NCI-H1105 (cell line): ENCODE measurements around the gene CYP46A1.

Experiments
- DNase-seq: peaks from one replicate; lab custom pipeline; 2025; lab: John Stamatoyannopoulos, UW

Gene CYP46A1

GRCh38 chr14:99715266-99716000 is 31.3 kb downstream of the CYP46A1 start:
- no peak for DNase-seq

- DNase-seq, result no peak
Observed at GRCh38 chr14:99716091-99716849, 32.2 kb downstream of the CYP46A1 start.

GRCh38 chr14:99716850-99717681 is 33.0 kb downstream of the CYP46A1 start:
- no peak for DNase-seq

DNA sequence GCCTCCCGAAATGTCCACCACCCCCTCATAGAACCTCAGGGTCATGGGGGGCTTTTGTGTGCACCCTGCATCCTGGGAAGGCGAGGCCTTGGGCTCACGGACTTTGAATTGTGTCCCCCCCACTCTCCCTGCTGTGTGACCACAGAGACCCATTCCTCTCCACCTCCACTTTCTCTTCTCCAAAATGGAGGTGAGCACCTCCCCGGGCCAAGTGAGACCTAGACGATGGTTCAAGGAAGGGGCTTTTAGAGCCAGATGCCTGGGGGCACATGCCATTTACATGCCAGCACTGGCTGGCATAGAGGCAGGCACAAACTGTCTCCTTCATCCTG is 33.5 kb downstream of the CYP46A1 start:
- no peak for DNase-seq

DNA sequence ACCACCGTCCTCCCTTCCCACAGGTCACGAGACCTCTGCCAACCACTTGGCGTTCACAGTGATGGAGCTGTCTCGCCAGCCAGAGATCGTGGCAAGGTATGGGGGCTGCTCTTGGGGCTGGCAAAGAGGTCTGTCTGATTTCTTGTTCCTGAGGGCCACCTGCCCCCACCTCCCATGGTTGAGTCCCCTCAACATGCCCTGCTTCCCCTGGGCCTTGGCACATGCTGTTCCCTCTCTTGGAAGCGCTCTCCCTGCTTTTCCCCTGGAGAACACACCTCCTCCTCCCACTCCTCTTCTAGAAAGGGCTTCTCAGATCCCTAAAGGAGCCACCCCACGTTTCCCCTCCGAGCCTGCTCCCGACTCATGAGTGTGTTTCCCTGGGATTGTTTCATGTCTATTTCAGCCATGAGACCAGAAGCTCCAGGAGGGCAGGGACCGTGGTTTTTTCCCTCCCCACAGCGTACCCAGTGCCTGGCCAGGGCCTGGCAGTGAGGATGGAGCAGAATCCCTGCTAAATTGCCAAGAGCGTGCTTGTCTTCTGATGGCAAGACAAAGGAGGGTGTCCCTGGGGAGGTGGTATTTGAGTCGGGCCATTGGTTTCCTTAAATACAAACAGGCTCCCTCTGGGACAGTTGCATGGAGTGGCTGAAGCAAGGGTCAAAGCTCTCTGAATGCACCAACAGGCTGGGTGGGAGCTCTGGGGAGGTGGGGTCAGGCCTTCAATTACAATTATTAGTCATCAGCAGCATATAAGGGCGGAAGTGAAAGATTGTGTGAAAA is 34.1 kb downstream of the CYP46A1 start:
- DNase-seq, result no peak

GRCh38 chr14:99718811-99719192 is 34.7 kb downstream of the CYP46A1 start:
- DNase-seq, result no peak

DNA sequence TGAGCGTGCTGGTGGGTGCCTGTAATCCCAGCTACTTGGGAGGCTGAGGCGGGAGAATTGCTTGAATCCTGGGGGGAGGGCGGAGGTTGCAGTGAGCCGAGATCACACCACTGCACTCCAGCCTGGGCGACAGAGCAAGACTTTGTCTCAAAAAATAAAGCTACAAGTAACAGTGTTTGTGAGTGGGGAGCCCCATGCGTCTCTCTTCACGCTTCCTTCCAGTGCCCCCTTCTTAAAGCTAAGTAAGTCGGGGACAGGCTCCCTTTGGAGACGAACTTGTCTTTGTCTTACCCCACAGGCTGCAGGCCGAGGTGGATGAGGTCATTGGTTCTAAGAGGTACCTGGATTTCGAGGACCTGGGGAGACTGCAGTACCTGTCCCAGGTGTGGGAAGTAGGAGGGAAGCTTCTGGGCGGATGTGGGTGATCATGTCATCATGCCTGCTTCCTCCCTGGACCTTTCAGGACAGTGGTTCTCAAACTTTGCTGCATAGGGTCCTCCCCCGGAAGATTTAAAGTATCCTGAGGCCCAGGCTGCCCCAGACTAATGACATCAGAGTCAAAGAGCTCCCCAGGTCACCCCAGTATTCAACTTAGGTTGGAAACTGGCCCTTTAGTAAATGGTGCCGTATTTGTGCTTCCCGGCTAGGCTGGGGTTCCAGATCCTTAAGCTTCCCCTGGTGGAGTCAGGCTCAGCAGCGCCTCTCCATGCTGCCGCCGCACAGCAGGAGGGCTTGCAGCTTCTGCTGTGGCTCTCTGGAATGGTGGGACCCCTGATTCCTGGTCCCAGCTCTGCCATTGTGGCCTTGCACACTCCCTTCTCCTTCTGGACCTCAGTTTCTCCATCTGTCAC is 37.1 kb downstream of the CYP46A1 start:
- no peak for DNase-seq

DNA sequence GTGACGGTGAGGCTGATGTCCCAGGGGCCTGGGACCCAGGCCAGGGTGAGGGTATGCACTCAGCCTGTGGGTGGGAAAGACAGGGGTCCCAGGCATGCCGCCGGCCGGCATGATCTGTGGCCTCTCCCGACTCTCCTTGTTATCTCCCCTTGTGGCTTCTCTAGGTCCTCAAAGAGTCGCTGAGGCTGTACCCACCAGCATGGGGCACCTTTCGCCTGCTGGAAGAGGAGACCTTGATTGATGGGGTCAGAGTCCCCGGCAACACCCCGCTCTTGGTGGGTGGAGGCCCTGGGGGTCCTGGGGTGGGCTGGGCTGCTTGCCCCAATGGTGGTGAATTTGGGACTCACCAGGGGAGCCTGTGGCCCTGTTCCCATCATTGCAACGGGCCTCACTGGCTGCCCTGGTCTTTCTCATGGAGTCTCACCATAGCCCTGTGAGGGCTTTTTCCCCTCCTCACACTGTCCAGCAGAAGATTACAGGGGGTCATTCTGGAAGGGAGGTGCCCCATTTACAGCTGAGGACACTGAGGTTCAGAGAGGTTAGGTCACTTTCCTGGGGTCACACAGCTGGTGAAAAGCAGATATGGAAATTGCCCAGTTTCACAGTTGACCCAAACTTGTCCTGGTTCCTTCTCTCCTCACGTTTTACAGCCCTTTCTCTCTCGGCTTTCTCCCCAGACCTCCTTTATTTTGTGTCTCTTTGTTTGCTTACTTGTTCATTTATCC is 37.9 kb downstream of the CYP46A1 start:
- DNase-seq, result no peak

DNA sequence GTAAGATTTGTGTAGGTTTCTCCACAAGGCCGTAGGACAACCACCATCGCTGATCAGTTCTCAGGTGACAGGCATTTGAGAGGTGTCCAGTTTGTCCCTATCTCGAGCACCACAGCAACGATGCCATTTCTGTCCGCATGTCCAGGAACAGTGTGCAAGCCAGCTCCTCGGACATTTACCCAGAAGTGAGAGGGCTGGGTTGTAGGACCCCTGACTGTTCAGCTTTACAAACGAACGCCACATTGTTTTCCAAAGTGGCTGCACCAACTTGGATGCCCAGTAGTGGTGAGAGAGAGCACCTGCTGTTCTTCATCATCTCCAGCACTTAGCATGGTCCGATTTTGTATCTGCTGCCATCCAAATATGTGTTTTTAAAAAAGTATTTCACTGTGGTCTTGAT is 38.6 kb downstream of the CYP46A1 start:
- no peak for DNase-seq

DNA sequence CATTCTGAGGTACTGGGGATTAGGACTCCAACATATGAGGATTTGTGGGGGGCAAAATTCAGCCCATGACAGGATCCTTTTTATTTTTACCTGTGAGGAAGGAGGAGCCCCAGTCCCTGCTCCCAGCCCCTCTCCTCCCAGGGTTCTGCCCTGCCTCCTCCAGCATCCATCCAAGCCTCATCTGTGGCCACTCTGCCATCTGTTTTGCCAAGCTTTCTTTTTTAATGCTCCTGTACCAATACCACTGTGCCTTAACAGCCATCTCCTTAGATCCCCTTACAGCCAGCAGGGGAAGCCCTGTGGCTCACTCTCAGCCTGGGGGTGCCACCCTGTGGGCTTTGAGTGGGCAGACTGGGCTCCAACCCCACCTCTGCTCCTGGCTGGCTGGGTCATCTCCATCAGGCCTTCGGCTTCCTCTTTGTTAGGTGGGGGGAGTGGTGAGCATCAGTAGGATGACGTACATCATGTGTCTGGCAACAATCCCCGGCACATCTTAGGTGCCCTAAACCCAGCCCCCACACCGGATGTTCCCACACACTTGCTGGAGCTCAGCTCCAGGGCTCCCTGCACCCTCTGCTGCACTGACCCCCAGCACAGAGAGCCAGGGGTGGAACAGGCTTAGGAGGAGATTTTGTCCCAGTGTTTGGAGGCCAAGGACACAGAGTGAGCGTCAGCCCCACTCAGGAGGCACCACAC is 40.2 kb downstream of the CYP46A1 start:
- no peak for DNase-seq

- DNase-seq, result no peak
Observed at GRCh38 chr14:99724939-99725773, 41.1 kb downstream of the CYP46A1 start.

DNA sequence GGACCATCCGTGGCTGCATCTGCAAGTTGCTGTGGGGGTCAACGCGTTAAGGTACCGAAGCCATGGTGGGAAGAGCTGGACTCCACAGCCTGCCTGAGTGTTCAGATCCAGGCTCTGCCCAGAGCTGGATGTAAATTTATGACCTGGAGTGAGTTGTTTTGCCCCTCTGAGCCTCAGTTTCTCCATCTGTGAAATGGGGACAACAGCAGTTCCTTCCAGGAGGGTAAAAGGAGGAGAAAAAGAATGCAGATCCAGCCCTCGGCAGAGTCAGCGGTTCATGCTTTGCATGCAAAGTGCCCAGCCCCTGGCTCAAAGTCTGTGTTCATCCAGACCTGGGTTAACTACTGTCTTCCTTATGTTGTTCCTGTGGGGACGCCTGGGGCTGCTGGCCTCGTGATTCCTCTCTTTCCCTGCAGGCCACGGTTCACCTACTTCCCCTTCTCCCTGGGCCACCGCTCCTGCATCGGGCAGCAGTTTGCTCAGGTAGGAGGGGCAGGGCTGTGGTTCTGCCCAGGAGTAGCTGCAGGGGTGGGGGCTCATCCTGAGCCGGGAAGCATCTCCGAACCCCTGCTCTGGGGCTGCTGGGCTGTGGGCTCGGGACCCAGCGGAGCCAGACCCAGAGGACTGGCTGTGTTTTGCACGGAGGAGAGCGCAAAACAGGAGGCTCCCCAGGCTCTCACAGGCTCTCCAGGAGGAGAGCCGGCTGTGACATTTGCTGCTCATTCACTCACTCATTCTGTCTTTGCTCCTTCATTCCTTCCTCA is 41.9 kb downstream of the CYP46A1 start:
- DNase-seq, result no peak

DNA sequence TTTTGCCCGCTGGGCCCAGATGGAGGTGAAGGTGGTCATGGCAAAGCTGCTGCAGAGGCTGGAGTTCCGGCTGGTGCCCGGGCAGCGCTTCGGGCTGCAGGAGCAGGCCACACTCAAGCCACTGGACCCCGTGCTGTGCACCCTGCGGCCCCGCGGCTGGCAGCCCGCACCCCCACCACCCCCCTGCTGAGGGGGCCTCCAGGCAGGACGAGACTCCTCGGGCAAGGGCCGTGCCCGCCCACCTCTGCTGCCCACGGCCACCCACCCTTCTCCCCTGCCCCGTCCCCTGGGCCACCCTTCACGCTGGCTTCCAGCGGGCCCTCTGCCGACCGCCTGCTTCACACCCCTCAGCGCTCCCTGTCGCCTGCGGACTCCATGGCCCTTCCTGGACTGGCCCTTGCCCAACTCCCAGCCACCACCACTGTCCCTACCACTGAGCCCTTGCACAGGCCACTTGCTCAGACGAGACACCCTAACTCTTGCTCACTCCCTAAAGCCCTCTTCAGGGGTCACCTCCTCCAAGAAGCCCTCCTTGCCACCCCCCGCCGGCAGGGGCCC is 42.5 kb downstream of the CYP46A1 start:
- DNase-seq, result no peak

DNA sequence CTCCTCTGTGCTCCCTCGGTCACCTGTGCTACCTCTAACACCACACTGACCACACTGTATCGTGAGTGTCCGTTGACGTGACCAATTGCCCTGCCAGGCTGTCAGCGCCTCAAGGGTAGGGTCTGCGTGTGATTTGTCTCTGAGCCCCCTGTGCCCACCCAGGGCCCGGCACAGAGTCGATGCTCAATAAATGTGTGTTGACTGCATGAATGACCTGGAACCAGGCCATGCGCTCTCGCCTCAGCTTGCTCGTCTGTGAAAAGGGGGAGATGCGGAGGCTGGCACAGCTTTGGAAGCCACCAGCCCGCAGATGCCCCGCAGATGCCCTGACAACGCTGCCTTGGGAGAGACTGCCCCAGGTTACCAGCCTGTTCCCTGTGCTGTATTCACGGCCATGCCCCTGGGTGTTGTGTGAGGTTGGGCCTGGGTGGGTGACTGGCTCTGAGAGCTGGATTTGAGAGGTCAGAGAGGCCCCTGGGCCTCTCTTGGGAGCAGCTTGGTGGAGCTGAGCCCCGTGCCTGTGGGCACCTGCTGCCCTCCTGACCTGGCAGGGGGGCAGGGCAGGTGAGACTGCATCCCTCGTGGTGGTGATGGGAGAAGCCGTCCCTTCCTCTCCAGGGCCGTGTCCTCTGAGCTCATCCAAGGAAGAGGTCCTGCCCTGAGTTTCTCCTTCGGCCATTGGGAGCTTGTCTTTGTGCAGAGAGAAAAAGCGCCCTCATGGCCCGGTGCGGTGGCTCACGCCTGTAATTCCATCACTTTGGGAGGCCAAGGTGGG is 43.2 kb downstream of the CYP46A1 start:
- DNase-seq, result no peak

DNA sequence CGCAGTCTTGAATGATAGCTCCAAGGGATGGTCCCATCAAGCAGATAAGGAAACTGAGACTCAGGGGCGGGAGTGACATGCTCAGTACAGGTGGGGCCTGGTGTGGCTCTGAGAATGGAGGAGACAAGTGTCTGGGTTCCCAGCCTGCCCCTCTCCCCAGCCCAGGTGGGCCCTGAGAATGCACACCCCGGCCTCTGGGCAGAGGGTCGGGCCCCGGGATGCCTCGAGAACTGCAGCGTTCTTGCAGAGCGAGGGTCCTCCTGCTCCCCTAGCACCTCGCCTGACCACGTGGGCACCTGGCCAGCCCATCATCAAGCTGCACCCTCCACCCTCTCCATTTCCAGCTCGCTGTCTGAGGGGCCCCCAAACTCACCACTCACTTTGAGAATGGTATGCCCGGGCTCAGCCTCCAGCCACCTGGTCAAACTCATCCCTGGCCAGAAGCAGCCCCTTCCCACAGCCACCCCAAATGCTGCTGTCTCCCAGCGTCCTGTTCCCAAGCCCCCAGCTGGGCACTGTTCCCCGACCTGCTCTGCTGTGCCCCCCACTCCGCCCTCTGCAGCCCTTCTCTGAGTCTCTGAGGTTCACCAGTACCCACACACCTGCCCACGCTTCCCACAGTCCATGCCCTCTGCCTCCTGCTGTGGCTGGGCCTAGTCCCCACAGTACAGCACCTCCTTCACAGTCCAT is 44.3 kb downstream of the CYP46A1 start:
- no peak for DNase-seq

DNA sequence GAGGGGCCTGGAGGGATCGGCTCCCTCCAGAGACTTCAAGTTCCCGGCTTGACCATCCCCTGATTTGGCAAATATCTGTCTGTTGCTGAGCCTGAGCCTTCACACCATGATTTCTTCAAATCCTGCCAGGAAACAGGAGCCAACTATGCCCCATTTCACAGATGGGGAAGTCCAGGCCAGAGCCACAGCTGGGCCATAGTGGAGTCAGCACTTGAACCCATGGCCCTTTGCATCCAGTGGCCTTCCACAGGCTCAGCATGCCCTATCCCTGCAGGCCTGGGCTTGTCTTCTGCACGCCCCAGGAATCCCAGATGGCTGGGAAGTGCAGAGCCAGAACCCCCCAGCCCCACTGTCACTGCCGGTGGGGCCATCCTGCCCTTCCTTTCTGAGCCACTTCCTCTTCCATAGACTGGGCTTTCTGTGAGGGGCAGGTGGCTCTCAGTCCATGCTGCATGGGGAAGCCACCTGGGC is 44.9 kb downstream of the CYP46A1 start:
- DNase-seq, result no peak
